Measurements from ENCODE around the gene PLSCR3. TPM values are rescaled to one million over a fixed set of nuclear protein-coding genes. Genes with fewer than 3 reads are reported as not detected.
A peak's percentile ranks its signal among the peaks of the same experiment; 100 is the strongest.

The PLSCR3 gene
- total RNA-seq, 1 donor from 2014 or later: 6.6 TPM

GRCh38 chr17:7426203-7426863 lies 32.0 kb upstream of the PLSCR3 start:
- Histone ChIP-seq H3K9me3 (ENCODE audit: low read depth) (no peaks in the 10 kb centered on the region), H3K27ac (no peak overlapping the region), H4K20me1 (ENCODE audit: low read depth) (no peaks in the 10 kb centered on the region), H3K36me3 (no peaks in the 10 kb centered on the region), H3K79me2 (ENCODE audit: low read depth) (no peaks in the 10 kb centered on the region), H3F3A (ENCODE audit: low read depth) (no peaks in the 10 kb centered on the region), H3K9ac (no peak overlapping the region), H3K27me3 (no peaks in the 10 kb centered on the region), H3K4me3 (no peak overlapping the region), H3K4me2 (no peak overlapping the region), H2AFZ (replicated peaks) (no peak overlapping the region), H3K4me1 (no peaks in the 10 kb centered on the region)
- no peaks in the 10 kb centered on the region for H3K36me3 Mint-ChIP-seq
- peaks cover 17% of the 10 kb centered on the region for H3K27me3 Mint-ChIP-seq (ENCODE audit: insufficient read depth, low read depth)
- peaks cover 5% of the 10 kb centered on the region for H3K4me1 Mint-ChIP-seq
- DNase-seq (ENCODE audit: low spot score): no peak
- peak overlapping the region; percentile 8 for H3K27ac Mint-ChIP-seq
- H3K4me3 Mint-ChIP-seq: peak overlapping the region; percentile 12
- TF ChIP-seq EZH2 (IDR thresholded peaks at IDR 0.05) (no peak), EZH2phosphoT487 (IDR thresholded peaks at IDR 0.05) (no peak)
- TF ChIP-seq, protein P1, sequence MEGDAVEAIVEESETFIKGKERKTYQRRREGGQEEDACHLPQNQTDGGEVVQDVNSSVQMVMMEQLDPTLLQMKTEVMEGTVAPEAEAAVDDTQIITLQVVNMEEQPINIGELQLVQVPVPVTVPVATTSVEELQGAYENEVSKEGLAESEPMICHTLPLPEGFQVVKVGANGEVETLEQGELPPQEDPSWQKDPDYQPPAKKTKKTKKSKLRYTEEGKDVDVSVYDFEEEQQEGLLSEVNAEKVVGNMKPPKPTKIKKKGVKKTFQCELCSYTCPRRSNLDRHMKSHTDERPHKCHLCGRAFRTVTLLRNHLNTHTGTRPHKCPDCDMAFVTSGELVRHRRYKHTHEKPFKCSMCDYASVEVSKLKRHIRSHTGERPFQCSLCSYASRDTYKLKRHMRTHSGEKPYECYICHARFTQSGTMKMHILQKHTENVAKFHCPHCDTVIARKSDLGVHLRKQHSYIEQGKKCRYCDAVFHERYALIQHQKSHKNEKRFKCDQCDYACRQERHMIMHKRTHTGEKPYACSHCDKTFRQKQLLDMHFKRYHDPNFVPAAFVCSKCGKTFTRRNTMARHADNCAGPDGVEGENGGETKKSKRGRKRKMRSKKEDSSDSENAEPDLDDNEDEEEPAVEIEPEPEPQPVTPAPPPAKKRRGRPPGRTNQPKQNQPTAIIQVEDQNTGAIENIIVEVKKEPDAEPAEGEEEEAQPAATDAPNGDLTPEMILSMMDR (IDR thresholded peaks at IDR 0.05): no peak
- no peaks in the 10 kb centered on the region for H3K9me3 Mint-ChIP-seq

- Mint-ChIP-seq H3K36me3 (no peaks in the 10 kb centered on the region), H3K27ac (peak overlapping the region; percentile 8), H3K4me3 (no peak overlapping the region), H3K27me3 (ENCODE audit: insufficient read depth, low read depth) (peaks cover 17% of the 10 kb centered on the region), H3K9me3 (no peaks in the 10 kb centered on the region), H3K4me1 (peaks cover 9% of the 10 kb centered on the region)
- Histone ChIP-seq H3K4me1 (no peaks in the 10 kb centered on the region), H4K20me1 (ENCODE audit: low read depth) (no peaks in the 10 kb centered on the region), H3K79me2 (ENCODE audit: low read depth) (no peaks in the 10 kb centered on the region), H3K4me3 (no peak overlapping the region), H3K36me3 (no peaks in the 10 kb centered on the region), H3K27ac (no peak overlapping the region), H3K4me2 (no peak overlapping the region), H3F3A (ENCODE audit: low read depth) (no peaks in the 10 kb centered on the region), H3K9ac (no peak overlapping the region), H3K27me3 (no peaks in the 10 kb centered on the region), H2AFZ (replicated peaks) (no peak overlapping the region), H3K9me3 (ENCODE audit: low read depth) (no peaks in the 10 kb centered on the region)
- no peak for TF ChIP-seq EZH2 (IDR thresholded peaks at IDR 0.05)
- TF ChIP-seq EZH2phosphoT487 (IDR thresholded peaks at IDR 0.05): no peak
- TF ChIP-seq, protein P1 (IDR thresholded peaks at IDR 0.05): no peak
- DNase-seq (ENCODE audit: low spot score): no peak
These were observed 31.4 kb upstream of the PLSCR3 start for GRCh38 chr17:7425756-7426155.

GRCh38 chr17:7425316-7425715 lies 31.0 kb upstream of the PLSCR3 start, which contains the start of gene SPEM2:
SPEM2 (plus strand) TSS chr17:7425616; CDS start chr17:7425689, 73 bp downstream.
- no peak within 1 kb of the TSS for H2AFZ ChIP-seq (replicated peaks)
- H3K27me3 Mint-ChIP-seq (ENCODE audit: insufficient read depth, low read depth): peaks cover 17% of the 10 kb centered on the region
- H3K36me3 ChIP-seq: no peaks in the 10 kb centered on the region
- peak within 1 kb of the TSS; percentile 8 for H3K27ac Mint-ChIP-seq
- no peak within 1 kb of the TSS for H3K27ac ChIP-seq
- H3K4me2 ChIP-seq: no peak within 1 kb of the TSS
- no peaks in the 10 kb centered on the region for H3K9me3 ChIP-seq (ENCODE audit: low read depth)
- H3K9ac ChIP-seq: no peak within 1 kb of the TSS
- H3K9me3 Mint-ChIP-seq: no peaks in the 10 kb centered on the region
- H3K4me3 ChIP-seq: no peak within 1 kb of the TSS
- TF ChIP-seq, protein P1 (IDR thresholded peaks at IDR 0.05): no peak
- TF ChIP-seq EZH2phosphoT487 (IDR thresholded peaks at IDR 0.05) (no peak), EZH2 (IDR thresholded peaks at IDR 0.05) (no peak)
- H3K36me3 Mint-ChIP-seq: no peaks in the 10 kb centered on the region
- no peaks in the 10 kb centered on the region for H3K27me3 ChIP-seq
- H3K4me3 Mint-ChIP-seq: peak within 1 kb of the TSS; percentile 50
- no peaks in the 10 kb centered on the region for H3K4me1 ChIP-seq
- no peaks in the 10 kb centered on the region for H3K79me2 ChIP-seq (ENCODE audit: low read depth)
- H3F3A ChIP-seq (ENCODE audit: low read depth): no peaks in the 10 kb centered on the region
- H3K4me1 Mint-ChIP-seq: peaks cover 14% of the 10 kb centered on the region
- no peak for DNase-seq (ENCODE audit: low spot score)
- H4K20me1 ChIP-seq (ENCODE audit: low read depth): no peaks in the 10 kb centered on the region

Data from neural progenitor cell (in vitro differentiated cells).